Gastroesophageal sphincter (tissue), 4 donors: ENCODE results near the gene MFAP2. TPM values are rescaled to one million over a fixed set of nuclear protein-coding genes. Genes with fewer than 3 reads are reported as not detected.

Source experiments
- ATAC-seq: fragments of 150-250 bp; one replicate; pipeline ENCODE4 v1.9.1; 2016; ENCODE audit warnings: mild to moderate bottlenecking, moderate library complexity
- H3K27ac ChIP-seq, 4 donors: fragments of 200-600 bp; sonication (generic) in 3 of 4; 1 replicate in 3 of 4; 2 replicates in 1 of 4; pipeline ENCODE4 v1.5.1; 2016 to 2019
- H3K27me3 ChIP-seq: fragments of 200-600 bp; sonication (generic); one replicate; pipeline ENCODE4 v1.5.1; 2019
- H3K36me3 ChIP-seq, 2 donors: fragments of 200-600 bp; sonication (generic); one replicate each; pipeline ENCODE4 v1.5.1; 2019; ENCODE audit warnings: control low read depth in 1 of 2
- H3K4me1 ChIP-seq, 3 donors: fragments of 200-600 bp; sonication (generic); 1 replicate in 2 of 3; 2 replicates in 1 of 3; pipeline ENCODE4 v1.5.1; 2016 to 2019; ENCODE audit warnings: control low read depth in 2 of 3
- H3K4me3 ChIP-seq, 2 donors: fragments of 200-600 bp; sonication (generic); one replicate each; pipeline ENCODE4 v1.5.1; 2019; ENCODE audit warnings: mild to moderate bottlenecking in 1 of 2, moderate library complexity in 1 of 2
- H3K9me3 ChIP-seq, 3 donors: fragments of 200-600 bp; sonication (generic); one replicate each; pipeline ENCODE4 v1.5.1; 2017 to 2019; ENCODE audit warnings: control low read depth in 2 of 3
- EP300 ChIP-seq: sonication (generic); formaldehyde crosslinking; IDR thresholded peaks from one replicate; pipeline ENCODE4 v1.6.1; 2017; ENCODE audit warnings: antibody characterized with exemption, mild to moderate bottlenecking
- POLR2A ChIP-seq, 2 donors: fragments of 450-650 bp; IDR thresholded peaks; one replicate each; pipeline ENCODE4 v1.6.1; 2017; ENCODE audit warnings: antibody characterized with exemption in 2 of 2, mild to moderate bottlenecking in 2 of 2, moderate library complexity in 1 of 2
- POLR2AphosphoS5 ChIP-seq: sonication (generic); formaldehyde crosslinking; IDR thresholded peaks from one replicate; pipeline ENCODE4 v1.6.1; 2017; ENCODE audit warnings: antibody characterized with exemption
- WGBS, 2 donors: methylation state at CpG; one replicate each; pipeline ENCODE4 v1.1.5; 2018; ENCODE audit warnings: low coverage in 1 of 2; 5-methylcytosine and 5-hydroxymethylcytosine counted together
- total RNA-seq, 4 donors: library from RNA; depleted of rRNA; stranded (reverse); fragments of >200 nt; gene quantifications; one replicate each; pipeline ENCODE4 v1.1.0, GENCODE V29; 2016
- TF ChIP-seq, protein P1 (sequence below), 4 experiments: fragments of 200-600 bp in 2 of 4; fragments of 450-650 bp in 2 of 4; sonication (generic) in 1 of 4; IDR thresholded peaks; one replicate each; pipeline ENCODE4 v1.5.1; 2017 to 2019; ENCODE audit warnings: antibody characterized with exemption in 4 of 4, mild to moderate bottlenecking in 2 of 4, moderate library complexity in 2 of 4

MFAP2 gene
- total RNA-seq, 4 donors from 2014 or later: 4.2 to 12.1 (median 7.2) TPM

DNA sequence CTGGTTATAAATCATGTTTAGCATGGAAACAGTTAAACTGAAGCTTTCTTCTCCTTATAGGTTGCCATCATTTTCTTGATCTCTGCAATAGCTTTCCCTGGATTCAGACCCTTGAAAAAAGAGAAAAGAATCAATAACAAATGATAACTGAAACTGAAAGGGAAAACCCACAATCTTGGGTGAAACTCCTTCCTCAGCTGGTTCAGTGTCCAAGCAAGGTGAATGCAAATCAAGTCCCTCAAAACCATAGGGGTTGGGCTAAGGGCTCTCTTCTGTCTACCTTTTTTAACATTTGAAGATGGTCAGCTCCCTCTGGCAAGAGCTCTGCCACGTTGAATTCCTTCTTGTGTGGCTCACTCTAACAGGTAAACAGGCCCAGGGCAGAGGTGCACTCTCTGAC, 38.4 kb upstream of the MFAP2 start:
- ATAC-seq: no peak
- peaks cover 8 to 67% of the 10 kb centered on the region in 2 donors for H3K36me3 ChIP-seq
- 22 to 43% methylated on average over 1 of the region's 1 CpG for WGBS, 2 donors
- H3K27ac ChIP-seq: no peak overlapping the region
- no peak overlapping the region for H3K4me3 ChIP-seq
- H3K27me3 ChIP-seq: no peaks in the 10 kb centered on the region
- TF ChIP-seq POLR2AphosphoS5 (no peak), POLR2A (IDR thresholded peaks at IDR 0.05) (no peak), EP300 (no peak)
- TF ChIP-seq, protein P1, sequence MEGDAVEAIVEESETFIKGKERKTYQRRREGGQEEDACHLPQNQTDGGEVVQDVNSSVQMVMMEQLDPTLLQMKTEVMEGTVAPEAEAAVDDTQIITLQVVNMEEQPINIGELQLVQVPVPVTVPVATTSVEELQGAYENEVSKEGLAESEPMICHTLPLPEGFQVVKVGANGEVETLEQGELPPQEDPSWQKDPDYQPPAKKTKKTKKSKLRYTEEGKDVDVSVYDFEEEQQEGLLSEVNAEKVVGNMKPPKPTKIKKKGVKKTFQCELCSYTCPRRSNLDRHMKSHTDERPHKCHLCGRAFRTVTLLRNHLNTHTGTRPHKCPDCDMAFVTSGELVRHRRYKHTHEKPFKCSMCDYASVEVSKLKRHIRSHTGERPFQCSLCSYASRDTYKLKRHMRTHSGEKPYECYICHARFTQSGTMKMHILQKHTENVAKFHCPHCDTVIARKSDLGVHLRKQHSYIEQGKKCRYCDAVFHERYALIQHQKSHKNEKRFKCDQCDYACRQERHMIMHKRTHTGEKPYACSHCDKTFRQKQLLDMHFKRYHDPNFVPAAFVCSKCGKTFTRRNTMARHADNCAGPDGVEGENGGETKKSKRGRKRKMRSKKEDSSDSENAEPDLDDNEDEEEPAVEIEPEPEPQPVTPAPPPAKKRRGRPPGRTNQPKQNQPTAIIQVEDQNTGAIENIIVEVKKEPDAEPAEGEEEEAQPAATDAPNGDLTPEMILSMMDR (IDR thresholded peaks at IDR 0.05): no peak
- no peaks in the 10 kb centered on the region for H3K9me3 ChIP-seq
- H3K4me1 ChIP-seq: no peaks in the 10 kb centered on the region

DNA sequence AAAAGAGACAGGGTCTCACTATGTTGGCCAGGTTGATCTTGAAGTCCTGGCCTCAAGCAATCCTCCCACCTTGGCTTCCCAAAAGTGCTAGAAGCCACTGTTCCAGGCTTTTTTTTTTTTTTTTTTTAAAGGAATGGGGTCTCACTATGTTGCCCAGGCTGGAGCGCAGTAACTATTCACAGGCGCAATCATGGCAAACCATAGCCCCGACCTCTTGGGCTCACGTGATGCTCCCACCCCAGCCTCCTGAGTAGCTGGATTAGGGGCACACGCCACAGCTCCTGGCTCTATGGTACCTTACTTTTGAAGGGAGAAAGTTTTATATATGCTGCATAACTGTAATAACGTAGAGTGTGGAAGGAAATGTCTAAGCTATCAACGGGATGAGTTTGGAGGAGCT, 37.0 kb upstream of the MFAP2 start:
- no peak overlapping the region for H3K4me3 ChIP-seq
- ATAC-seq: no peak
- no peak overlapping the region for H3K27ac ChIP-seq
- peaks cover 0 to under 1% (median 0%) of the 10 kb centered on the region in 3 donors for H3K4me1 ChIP-seq
- H3K9me3 ChIP-seq: no peaks in the 10 kb centered on the region
- H3K36me3 ChIP-seq: peaks cover 8 to 53% of the 10 kb centered on the region in 2 donors
- TF ChIP-seq POLR2A (IDR thresholded peaks at IDR 0.05): no peak
- TF ChIP-seq POLR2AphosphoS5: no peak
- TF ChIP-seq, protein P1 (IDR thresholded peaks at IDR 0.05): no peak
- no peak for TF ChIP-seq EP300
- no peaks in the 10 kb centered on the region for H3K27me3 ChIP-seq
- 86% methylated on average over 7 of the region's 7 CpGs; no CpG with 5 or more reads in 1 of the 2 donors for WGBS, 2 donors

DNA sequence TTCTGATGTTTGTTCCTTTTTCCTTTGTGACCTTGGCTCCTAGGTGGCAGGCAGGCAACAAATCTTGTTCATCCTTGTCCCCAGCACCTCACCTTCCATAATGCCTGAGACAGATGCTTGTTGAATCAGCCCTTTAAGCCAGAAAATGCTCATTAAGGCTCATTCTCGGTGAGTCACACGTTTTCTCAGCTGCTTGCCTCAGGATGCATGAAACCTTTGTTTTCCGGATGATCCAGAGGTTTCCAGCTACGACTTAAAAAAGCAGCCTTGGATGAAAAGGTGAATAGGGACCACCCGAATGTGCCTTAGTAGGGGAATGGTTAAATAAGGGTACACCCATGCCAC, 35.9 kb upstream of the MFAP2 start:
- Histone ChIP-seq H3K4me3 (no peak overlapping the region), H3K9me3 (no peaks in the 10 kb centered on the region), H3K4me1 (peaks cover 0 to 8% (median 4%) of the 10 kb centered on the region in 3 donors), H3K36me3 (peaks cover 8 to 41% of the 10 kb centered on the region in 2 donors), H3K27ac (no peak overlapping the region), H3K27me3 (no peaks in the 10 kb centered on the region)
- no peak for ATAC-seq
- 70 to 83% methylated on average over 1 to 4 of the region's 5 CpGs for WGBS, 2 donors
- TF ChIP-seq POLR2A (IDR thresholded peaks at IDR 0.05) (no peak), POLR2AphosphoS5 (no peak), EP300 (no peak)
- TF ChIP-seq, protein P1 (IDR thresholded peaks at IDR 0.05): no peak

DNA sequence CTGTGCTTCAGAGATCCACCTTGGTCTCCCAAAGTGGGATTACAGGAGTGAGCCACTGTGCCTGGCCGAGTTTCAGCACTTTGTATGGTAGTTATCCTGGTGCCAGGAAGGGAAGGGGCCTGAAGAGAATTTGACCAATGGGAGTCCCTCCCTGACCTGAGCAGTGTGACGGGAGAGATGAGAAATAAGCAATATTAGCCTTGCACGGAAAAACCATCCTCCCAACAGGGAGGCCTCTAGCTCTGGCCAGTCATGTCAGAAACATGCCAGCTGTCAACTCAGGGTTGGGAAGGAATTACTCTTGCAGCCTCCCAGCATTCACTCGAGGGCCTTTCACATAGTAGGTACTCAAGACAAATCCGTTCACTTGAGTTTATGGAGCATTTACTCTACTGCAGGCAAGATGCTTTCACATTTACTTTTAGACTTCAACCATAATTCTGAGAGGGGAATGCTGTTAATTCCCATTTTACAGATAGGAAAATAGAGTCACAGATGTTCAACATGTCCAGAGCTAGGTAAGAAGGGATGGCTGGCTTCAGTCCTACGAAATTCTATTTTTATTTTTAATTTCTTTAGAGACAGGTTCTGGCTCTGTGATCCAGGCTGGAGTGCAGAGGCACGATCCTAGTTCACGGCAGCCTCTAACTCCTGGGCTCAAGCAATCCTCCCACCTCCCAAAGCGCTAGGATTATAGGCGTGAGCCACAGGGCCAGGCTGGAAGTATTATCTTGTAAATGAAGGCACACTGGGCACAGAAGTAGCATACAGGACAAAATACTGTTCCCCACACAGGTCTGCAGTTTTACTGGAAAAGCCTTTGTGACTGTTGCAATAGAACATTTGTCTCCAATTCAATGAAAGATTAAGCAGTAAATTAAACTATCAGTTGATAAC, 34.5 kb upstream of the MFAP2 start:
- Histone ChIP-seq H3K4me3 (no peak overlapping the region), H3K9me3 (no peaks in the 10 kb centered on the region), H3K27me3 (no peaks in the 10 kb centered on the region), H3K36me3 (peaks cover 0 to 28% of the 10 kb centered on the region in 2 donors), H3K27ac (no peak overlapping the region), H3K4me1 (peaks cover 0 to 22% (median 17%) of the 10 kb centered on the region in 3 donors)
- ATAC-seq: no peak
- 55 to 66% methylated on average over 4 to 9 of the region's 10 CpGs for WGBS, 2 donors
- TF ChIP-seq, protein P1 (IDR thresholded peaks at IDR 0.05): no peak
- TF ChIP-seq POLR2AphosphoS5: no peak
- TF ChIP-seq POLR2A (IDR thresholded peaks at IDR 0.05): no peak
- TF ChIP-seq EP300: no peak
